GM18499 (cell line): ENCODE measurements around the gene TMX4.

ENCODE experiments used
- ATAC-seq: cut with Tn5 transposase; IDR thresholded peaks from one replicate; pipeline ENCODE4 v1.9.1; 2021; ENCODE audit warnings: moderate number of reproducible peaks; ENCODE audit not compliant: insufficient read depth, unreplicated experiment

The TMX4 gene

DNA sequence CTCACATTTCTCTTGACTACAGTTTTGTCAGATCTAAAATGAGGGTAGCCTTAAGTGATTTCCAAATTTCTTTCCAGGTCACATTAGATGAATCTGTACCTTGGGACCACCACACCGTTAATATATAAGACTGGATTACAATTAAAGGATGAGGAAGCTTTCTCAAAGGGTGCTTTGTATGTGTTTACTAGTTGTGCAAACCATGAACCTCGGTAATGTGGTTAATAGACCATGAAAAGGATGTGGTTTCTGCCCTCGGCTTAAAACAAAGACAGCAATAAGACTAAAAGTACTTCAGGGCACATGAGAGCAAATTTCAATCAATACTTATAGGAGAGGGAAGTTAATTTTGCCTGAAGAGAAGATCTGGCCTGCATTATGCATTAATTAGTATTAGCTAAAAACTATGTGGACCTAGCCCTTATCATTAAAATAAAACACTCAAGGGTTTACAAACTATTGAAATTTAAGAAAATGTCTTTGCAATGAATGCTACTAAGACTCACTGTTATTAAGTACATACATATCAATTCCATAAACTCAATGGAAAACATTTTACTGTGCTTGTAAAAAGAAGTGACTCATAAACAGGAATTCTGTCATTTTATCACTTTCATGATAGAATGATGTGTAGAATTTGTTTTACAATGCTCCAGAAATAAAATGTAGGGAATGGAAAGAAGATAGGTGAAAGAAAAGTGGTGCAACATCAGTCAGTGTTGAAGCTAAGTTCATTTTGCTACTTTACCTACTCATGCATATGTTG lies 936 bp upstream of the TMX4 start:
- ATAC-seq: peak; percentile 50

DNA sequence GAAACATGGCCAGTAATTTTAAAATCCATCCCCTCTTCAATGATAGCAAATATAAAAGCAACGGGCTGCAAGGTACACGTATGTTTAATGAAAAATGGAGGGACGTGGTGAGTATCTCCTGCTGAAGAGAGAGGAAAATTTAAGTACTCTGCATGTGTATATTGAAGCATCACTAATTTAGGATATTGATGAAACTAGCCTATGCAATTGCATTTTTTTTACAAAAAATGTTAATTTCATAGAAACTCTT lies 362 bp upstream of the TMX4 start:
- no peak for ATAC-seq

- peak; percentile 28 for ATAC-seq
Measured at GRCh38 chr20:8018958-8019245, 659 bp downstream of the TMX4 start.

GRCh38 chr20:8012724-8013123 lies 6.8 kb downstream of the TMX4 start:
- ATAC-seq: no peak

DNA sequence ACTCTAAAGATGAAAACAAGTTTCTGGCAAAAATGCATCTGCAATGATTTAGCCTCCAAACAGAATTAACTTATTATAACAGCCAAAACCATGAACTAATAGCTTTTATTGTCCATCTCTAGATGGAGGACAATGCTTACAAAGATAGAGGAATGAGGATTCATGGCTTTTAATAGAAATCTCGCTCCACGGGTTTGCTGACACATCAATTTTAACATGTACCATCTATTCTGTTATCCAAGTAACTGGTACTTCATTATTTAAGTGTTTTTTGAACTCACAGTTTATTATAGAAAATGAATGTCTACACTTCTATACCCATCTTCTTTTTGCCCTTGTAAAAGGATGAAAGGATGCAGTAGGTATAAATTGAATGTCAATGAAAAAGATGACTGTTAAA lies 10.8 kb downstream of the TMX4 start:
- ATAC-seq: no peak

DNA sequence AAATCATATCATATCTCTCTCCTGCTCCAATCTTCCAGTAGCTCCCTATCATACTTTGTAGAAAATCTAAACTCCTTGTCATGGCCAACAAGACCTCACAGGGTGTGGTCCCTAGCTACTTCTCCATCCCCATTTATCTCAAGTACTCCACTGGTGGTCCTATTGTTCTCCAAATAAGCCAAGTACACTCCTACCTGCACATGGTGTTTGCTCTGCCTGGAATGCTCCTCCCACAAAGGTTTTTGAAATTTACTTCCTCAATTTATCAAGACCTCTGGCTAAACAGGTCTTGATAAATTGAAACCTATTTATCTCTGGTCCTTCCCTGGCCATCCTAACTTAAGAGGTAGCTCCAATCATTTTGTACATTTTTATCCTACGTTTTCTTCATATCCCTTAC lies 12.1 kb downstream of the TMX4 start:
- no peak for ATAC-seq

DNA sequence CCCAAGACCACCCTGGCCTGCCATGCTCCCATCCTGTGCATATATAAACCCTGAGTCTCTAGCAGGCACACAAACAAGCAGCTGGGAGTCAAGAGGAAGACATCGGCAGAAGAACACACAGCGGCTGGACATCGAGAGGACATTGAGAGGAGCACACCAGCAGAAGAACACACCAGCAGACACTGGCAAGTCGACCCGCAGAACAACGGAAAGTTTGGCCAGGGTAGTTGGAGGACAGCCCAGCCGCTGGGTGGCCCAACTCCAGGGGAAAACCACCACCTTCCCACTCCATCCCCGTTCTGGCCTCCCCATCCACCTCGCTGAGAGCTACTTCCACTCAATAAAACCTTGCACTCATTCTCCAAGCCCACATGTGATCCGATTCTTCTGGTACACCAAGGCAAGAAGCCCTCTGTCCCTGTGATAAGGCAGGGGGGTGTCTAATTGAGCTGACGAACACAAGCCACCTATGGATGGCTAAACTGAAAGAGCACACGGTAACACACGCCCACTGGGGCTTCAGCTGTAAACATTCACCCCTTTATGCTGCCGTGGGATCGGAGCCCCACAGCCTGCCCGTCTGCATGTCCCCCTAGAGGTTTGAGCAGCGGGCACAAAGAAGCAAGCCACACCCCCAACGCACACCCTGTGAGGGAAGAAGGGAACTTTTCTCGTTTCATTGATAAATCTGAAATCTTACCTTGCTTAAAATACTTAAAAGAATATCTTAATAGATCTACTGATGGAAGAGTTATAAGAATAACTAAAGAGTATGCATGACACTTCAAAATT lies 13.8 kb downstream of the TMX4 start:
- ATAC-seq: no peak

DNA sequence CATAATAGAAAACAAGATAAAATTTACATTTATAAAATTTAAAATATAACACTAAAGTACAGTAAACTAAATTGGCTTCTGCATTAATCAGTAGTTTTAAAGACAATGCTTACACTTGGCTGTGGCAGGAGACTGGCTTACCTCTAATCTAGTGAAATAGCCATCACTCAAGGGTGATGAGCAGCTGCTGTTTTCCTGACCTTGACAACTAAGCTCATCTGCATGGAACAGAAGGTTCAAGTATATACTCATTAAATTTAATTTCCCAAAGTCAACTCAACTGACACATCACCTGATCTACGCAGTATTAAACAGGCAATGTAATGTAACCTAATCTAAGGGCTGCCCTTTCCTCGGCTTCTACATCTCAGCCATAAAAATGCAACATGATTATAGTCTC lies 14.5 kb downstream of the TMX4 start:
- no peak for ATAC-seq

GRCh38 chr20:8002056-8002455 lies 17.5 kb downstream of the TMX4 start:
- ATAC-seq: no peak

DNA sequence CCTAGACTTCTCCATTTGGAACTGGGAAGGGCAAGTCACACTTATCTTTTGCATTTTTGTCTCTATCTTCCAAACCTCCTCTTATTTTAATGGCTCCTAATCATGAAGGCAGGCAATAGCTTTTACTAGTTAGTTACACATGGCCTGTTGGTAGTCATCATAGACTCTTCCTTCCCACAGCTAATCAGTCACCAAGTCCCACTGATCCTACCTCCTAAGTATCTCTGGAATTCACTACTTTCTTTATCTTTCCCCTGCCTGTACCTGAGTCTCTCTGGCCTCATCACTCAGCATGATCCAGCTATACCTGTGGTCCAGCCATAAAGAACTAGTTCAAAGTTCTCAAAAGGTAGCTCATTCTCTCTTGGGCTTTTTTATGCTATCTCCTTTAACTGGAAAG lies 18.8 kb downstream of the TMX4 start:
- ATAC-seq: no peak

GRCh38 chr20:7996898-7997297 lies 22.7 kb downstream of the TMX4 start:
- no peak for ATAC-seq

DNA sequence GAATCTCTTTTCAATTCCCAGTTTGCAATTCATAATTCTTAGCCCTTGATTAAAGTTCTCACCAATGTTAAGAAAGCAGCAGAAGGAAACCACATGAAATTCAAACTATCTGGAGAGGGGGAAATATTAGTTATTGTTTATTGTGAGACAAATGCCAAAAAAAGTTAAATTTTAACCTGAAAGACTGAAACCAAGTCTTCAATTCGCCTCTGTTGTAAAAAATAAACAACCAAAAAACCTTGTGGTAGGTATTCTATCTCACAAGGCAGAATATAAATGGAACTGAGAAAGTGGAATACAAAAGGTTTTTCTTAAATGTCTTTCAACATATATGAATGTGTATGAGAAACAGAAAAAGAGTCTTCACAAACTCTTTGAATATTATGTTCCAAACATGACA lies 24.8 kb downstream of the TMX4 start:
- no peak for ATAC-seq

GRCh38 chr20:7993703-7994102 lies 25.9 kb downstream of the TMX4 start:
- ATAC-seq: no peak

DNA sequence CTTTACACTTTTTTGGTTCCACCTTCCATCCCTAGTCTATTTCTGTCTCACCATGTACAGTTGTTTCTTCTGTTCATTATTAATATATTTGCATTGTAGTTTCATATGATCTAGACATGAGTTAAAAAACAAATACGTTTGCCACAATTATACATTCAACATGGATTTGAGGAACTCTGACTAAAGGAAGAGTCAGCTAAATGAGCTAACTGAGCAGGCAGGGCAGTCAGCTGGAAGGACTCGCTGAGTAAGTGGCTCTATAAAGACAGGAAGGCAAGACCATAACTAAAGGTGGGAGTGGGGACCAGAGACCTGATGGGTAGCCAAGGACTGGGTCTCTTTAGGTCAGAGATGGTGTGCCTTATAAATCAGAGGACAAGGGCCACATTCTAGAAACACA lies 26.3 kb downstream of the TMX4 start:
- no peak for ATAC-seq

DNA sequence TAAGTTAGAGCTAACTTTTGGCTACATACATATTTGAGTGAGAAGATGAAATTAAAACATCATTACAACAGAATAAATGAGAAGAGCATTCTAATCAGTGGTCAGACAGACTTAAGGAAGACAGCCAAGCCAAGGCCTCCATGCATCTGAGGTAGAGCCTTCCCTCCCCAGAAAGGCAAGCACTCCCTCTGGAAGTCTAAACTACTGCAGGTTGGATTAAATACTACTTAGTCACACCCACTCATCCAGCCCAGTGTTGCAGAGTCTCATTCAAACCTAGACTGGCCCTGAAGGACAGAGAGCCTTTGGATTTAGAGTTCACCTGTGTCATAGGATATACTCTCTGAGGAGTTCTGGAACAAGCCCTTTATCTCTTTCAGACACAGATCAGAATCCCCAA lies 29.2 kb downstream of the TMX4 start:
- no peak for ATAC-seq

DNA sequence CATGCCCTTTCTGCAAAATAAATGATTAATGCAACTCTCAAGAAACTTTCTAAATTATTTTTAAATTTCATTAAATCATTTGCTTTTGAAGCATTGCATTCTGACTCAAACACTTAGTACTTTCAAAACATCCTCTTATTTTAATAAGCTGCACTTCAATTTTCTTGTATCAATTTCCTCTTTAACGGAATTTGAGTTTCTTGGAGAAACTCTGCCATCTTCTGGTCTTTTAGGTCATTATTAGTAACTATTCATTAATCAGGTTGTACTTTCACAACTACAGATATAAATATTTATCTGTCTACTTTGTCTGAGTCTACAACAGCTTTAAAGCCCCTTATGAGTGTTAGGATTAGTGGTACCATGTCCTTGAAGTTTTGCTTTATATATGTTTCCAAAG lies 30.2 kb downstream of the TMX4 start:
- no peak for ATAC-seq

GRCh38 chr20:7985916-7986315 lies 33.6 kb downstream of the TMX4 start:
- no peak for ATAC-seq

- no peak for ATAC-seq
Measured at GRCh38 chr20:7984192-7984591, 35.4 kb downstream of the TMX4 start.

DNA sequence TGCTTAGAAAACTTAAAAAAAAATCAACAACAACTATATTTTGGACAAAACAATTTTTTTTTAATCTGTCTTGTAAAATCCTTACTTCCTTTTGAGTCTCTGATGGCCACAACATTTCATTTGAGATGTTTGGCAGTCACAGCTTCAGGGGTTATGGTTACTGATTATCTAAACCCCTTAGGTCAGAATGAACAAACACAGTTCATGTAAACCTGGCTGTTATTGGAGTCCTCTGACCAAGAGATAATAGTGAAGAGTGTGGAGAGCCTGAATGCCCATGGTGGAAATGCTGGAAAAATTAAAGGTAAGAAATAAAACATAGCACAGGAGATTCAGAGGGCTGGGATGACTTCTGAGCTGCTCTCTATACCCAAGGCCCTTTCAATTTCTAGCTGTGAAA lies 38.2 kb downstream of the TMX4 start:
- no peak for ATAC-seq

DNA sequence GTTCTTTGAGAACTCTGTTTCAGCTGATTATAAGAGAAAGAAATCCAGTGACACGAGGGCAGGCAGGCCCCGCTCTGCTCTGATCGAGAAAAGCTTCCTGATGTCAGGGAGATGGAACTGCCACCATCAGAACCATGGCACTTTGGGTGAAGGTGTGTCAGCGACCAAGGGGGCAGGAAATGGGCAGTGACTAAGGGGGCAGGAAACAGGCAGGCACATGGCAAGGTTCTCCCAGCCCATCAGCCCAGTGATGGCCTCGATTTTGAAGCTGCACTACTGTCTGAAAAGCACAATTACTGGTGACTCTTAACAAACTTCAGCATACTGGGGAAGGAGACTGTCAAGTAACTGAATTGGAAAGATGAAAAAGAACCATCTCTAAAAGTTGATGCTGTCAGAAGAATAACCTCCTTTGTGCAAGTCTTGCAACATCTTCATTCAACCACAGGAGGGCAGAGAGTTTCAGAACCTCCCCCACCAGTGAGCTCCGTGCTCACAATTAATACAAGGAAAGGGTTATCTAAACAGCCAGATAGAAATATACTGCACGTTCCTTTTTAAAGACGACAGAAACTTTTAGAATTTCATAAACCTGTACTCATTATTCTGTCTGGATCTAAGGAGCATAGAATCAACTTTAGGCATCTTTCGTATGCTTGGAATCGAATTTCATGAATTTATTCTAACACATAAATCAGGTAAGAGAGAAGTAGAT lies 39.1 kb downstream of the TMX4 start:
- ATAC-seq: no peak

DNA sequence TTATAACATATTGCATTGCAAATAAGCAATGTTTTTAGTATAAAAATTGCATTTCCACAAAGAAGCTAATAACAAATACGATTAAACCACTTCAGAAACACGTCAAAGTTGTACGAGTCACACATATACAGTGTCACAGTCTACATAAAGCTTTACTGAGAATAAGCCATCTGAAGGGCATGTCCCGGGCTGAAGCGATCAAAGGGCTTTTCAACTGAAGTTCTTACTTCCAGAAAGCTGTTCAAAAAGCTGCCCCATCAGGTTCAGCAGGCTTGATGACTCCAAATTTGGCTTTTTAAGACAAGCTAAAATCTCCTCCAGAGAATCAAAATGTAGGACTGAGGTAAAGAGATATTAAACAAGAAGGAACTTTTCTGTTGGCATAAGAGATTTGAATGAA lies 41.9 kb downstream of the TMX4 start:
- ATAC-seq: no peak
